Epidermal melanocyte (primary cell): Measurements from ENCODE around the gene SLC23A1.
"Not testable (repeated sequence)": the region's sequence is repeated elsewhere in the genome, so short reads cannot be mapped to it uniquely, and the experiment has no call there.

Source experiments
- DNase-seq: peaks from one replicate; pipeline ENCODE4 v3.0.0; 2011; ENCODE audit warnings: low spot score; ENCODE audit not compliant: insufficient read length

The SLC23A1 gene

GRCh38 chr5:139390639-139391569 lies 7.8 kb upstream of the SLC23A1 start:
- DNase-seq = peak; percentile 17

DNA sequence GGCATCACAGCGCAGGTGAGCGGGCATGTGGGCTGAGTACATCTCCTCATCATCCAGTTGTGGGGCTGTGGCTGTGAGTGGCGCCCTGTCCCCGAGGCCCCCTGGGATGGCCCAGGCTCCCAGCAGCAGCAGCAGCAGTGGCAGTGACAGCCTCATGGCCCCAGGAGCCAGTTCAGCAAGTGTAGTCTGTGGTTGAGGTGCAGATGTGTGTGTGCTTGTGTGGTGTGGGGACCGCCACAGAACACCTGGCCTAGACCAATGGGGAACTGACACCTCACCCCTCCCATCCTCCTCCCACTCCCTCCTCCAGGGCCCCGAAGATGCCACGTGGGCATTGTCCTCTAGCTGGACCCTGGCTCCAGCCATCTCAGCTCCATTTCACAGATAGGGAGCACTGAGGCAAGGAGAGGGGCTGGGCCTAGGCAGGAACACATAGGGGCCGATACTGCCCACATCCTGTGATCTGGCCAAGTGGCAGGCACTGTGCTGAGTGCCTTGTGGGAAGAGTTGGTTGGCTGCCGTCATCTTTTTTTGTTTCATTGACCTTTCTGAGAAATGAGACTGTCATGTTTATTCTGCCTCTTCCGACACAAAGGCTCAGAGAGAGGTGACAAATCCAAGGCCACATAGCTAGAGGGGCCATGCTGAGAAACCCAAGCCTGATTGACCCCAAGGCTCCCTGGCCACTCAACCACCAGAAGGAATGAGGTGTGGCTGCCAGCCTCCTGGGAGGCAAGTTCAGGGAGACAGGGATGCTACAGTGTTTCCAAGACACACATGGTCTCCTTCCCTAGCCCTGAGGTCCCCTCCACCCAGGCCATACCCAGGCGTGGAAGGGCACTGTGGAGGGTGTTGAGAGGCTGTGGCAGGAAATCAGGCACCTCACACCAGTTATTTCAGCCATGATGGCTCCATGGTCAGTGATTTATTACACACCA lies 6.9 kb upstream of the SLC23A1 start, which contains the start of gene MZB1:
Gene MZB1, minus strand, starts transcription at position 213 of the 938 bp plus-strand sequence. Its CDS starts 57 bp downstream, at position 156.
- DNase-seq = peak; percentile 9

DNA sequence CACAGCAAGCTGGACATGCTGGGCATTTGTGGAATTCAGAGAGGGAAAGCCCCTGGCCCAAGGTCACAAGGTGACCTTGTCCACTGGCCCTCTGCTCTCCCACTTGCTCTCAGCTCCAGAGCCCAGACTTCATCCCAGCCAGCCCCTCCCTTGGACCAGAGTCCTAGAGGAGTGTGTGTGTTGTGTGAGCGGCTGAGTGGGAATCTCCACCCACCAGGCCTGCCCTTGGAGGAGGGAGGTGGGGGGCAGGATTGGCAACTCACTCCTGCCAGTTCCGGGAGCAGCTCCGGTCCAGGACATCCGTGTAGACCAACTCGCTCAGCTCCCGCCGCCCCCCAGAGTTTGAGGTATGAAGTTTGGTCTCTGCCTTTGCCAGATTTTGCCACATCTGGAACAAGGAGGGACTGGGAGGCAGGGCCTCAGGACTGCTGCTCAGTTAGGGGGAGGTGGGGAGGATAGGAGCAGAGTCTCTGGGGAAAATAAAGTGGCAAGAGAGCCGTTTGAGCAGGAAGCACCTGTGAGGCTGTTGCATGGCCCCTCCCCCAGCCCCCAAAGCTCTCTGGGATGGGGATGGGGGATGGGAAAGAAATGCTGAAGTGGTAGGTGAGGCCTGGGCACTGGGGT lies 5.2 kb upstream of the SLC23A1 start:
- DNase-seq = peak; percentile 21

DNA sequence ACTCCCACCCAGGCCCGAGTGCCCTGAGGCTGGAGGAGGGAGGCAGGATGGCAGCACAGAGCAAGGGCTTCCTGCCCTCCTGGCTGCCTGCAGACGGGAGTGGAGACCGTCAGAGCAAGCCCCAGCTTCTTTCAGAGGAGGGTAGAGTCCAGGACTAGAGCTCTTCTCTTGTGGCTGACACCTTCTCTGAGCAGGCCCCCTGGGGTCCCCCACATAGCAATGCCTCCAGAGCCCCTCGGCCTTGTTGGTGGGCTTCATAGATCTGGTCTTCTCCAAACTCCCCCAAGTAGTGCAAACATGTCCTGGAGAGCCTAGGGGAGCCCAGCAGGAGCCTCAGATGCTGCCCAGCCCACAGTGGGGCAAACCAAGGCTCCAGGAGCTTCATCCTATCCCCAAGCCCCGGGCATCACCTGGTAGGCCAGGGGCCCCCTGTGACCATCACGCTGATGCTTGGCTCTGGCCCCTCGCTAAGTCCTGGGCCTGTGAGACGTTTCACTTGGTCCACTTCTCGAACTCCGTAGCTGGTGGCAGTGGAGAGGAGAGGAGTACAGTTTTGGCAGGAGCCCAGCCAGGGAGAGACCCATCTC lies 4.6 kb upstream of the SLC23A1 start:
- peak; percentile 12 for DNase-seq

DNA sequence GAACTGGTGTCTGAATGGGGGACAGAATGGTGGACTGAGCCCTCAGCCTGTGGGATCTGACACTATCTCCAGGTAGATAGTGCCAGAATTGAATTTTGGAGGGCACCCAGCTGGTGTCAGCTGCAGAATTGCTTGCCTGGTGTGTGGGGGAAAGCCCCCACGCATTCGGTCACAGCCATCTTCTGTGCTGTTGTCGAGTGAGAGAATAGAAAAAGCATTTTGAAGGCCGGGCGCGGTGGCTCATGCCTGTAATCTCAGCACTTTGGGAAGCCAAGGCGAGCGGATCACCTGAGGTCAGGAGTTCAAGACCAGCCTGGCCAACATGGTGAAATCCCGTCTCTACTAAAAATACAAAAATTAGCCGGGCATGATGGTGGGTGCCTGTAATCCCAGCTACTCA lies 3.9 kb upstream of the SLC23A1 start:
- DNase-seq = not testable (repeated sequence)

GRCh38 chr5:139386050-139386438 lies 2.9 kb upstream of the SLC23A1 start:
- DNase-seq = no peak

- peak; percentile 11 for DNase-seq
Measured at GRCh38 chr5:139385061-139386049, 2.3 kb upstream of the SLC23A1 start.

- no peak for DNase-seq
Measured at GRCh38 chr5:139384591-139385051, 1.5 kb upstream of the SLC23A1 start.

- DNase-seq = peak; percentile 11
Measured at GRCh38 chr5:139383993-139384590, 995 bp upstream of the SLC23A1 start.

DNA sequence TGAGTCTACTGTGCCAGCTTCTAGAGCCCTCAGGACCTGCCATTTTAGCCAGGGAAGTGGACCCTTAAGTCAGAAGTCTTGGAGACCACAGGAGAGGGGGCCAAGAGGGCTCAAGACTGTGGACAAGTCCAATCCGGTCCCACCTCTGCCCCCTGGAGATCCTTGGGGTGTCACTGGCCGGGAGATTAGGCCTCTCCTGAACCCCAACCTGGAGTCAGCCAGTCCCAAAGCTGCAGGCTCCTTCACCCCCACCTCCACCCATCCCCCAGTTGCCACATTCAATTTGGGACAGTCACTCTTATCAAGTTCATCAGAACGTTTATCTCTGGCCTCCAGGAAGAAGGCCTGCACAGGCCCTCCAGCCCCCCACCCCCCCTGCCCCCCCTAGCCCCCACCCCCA lies 290 bp downstream of the SLC23A1 start:
- DNase-seq = no peak

- DNase-seq = no peak
Measured at GRCh38 chr5:139381837-139382761, 998 bp downstream of the SLC23A1 start.

DNA sequence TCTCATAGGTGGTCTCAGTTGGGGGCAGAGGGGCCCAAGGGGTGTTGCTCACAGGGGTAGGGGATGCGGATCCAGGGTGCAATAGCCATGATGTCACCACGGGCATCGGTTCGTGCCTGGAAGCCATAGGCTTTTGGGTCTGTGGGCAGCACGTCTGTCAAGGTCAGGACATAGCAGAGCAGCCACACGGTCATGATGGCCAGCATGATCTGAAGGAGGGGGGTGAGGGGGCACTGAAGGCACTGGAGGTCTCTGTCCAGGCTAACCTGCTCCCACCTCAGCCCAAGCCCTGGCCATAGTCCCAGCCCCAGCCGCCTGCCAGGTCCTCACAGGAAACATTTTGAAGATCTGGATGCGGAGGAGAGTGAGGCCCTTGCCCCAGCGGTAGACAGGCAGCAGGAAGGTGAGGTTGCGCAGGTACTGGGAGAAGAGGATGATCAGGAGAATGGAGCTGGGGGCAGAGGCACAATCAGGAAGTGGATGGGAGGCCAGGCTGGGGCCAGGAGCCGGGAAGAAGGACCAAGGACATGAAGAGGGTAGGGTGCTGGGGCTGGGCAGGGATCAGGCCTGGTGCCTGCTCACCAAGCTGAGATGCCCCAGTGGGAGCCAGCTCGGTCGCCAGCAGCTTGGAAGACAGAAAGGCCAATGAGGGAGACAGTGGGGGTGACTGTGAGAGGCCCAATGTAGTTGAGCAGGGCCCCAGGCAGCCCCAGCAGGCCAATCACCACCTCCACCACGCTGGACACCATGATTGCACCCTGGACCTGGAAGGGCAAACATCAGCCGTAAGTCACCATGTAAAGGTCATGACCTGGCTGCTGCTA lies 3.3 kb downstream of the SLC23A1 start:
- DNase-seq = no peak

GRCh38 chr5:139378941-139379361 lies 4.1 kb downstream of the SLC23A1 start:
- DNase-seq = peak; percentile 9

- no peak for DNase-seq
Measured at GRCh38 chr5:139378101-139378825, 4.8 kb downstream of the SLC23A1 start.

GRCh38 chr5:139377226-139377625 lies 5.9 kb downstream of the SLC23A1 start:
- no peak for DNase-seq

DNA sequence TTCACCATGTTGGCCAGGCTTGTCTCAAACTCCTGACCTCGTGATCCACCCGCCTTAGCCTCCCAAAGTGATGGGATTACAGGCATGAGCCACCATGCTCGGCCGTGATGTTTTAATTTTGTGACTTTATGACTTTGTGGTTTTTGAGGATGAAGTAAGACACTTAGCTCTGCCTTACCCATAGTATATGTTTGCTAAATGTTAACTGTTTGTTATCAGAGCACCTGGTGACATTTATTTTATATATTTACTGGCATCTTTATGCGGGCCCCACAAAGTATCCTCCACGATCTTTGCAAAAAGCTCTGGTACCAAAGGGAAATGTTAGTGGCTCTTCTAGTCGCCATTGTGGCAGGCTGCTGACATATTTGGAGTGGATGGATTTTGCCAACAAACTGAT lies 6.7 kb downstream of the SLC23A1 start:
- no peak for DNase-seq

- no peak for DNase-seq
Measured at GRCh38 chr5:139374909-139375308, 8.2 kb downstream of the SLC23A1 start.
